ENCODE results near the gene DCTD.
A peak's percentile ranks its signal among the peaks of the same experiment; 100 is the strongest.

DCTD gene

GRCh38 chr4:182888891-182889290 is 28.3 kb downstream of the DCTD start:
- DNase-seq = no peak

DNA sequence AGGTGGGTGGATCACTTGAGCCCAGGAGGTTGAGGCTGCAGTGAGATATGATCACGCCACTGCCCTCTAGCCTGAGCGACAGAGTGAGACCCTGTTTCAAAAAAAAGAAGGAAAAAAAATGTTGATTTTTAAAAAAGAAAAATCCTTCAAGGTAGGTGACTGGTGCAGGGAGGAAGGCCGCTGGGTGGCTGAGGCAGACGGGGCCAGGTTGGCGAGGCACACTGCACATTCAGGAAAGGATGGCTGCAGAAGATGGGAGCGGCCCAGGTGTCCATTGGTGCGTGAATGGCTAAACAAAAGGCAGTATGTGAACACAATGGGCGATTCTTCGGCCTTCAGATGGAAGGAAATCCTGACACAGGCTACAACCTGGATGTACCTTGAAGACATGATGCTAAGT is 30.4 kb downstream of the DCTD start:
- DNase-seq = no peak

GRCh38 chr4:182886205-182886604 is 31.0 kb downstream of the DCTD start:
- peak; percentile 57 for DNase-seq

- peak; percentile 78 for DNase-seq
Observed at GRCh38 chr4:182885738-182886077, 31.5 kb downstream of the DCTD start.

GRCh38 chr4:182885022-182885737 is 32.0 kb downstream of the DCTD start:
- no peak for DNase-seq

DNA sequence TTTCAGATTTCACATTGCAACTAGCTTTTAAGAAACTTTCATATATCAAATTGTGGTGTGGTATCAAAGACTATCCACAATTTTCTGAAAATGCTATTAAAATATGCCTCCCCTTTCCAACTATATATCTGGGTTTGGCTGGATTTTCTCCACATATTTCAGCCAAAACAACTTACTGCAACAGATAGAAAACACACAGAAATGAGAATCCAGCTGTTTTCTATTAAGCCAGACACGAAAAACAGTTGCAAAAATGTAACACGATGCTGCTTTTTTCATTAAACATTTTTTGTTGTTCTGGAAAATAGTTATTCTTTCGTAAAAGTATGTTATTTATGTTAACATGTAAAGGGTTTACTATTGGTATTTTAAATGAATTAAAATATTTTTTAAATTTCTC is 33.1 kb downstream of the DCTD start:
- DNase-seq = no peak

DNA sequence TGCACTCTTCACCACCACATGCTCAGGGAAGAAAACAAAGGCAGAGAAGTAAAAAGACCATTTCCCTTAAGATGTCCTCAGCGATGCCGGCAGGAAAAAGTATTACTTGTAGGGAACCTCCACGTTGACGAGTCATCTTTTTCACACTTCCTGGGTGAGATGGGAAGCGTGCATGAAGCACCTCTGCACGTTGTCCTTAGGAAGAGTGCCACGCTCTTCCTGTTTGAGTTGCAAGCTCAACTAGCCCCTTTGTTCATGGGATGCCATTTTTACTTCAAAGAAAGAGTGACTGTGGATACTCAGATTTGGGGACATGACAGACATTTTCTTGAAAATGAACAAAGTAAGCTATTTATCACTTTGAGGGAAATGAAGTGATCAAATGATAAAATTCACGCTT is 33.8 kb downstream of the DCTD start:
- no peak for DNase-seq

DNA sequence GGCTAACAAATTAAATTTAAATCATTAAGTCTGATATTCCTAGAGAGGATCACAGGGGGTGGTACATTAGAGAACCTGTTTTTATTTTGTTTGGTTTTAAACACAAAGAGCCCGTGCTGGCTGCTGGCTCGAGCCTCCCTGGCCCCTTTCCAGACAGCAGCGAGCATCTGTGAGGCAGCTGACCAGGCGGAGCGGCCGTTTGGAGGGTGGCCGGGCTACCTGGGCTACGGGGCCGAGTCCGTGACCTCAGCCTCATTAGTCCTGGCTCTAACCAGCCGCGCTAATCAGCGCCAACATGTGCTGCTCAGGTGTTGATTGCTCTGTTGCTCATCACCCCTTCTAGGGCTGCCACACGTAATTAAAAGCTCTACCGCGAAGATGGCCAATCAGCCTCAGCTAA is 35.3 kb downstream of the DCTD start:
- peak; percentile 57 for DNase-seq

- peak; percentile 74 for DNase-seq
Observed at GRCh38 chr4:182880387-182881356, 36.5 kb downstream of the DCTD start.

DNA sequence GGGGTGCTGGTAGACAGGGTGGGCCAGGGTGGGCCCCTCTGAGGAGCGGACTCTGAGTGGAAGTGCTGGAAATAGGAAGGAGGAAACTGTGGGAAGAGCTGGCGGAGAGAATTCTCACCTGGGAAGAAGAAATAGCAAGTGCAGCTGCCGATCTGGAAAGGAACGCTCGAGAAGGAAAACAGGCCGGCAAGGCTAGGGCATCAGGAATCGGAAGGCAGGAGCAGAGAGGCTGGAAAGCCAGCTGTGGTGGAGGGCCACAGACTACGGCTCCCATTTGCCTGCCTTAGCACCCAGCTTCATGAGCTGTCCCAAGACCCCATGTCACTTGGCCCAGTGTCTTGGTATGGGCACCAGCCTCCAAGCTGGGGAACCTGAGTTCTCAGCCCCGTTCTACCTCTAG is 37.3 kb downstream of the DCTD start:
- no peak for DNase-seq

GRCh38 chr4:182878633-182879495 is 38.3 kb downstream of the DCTD start:
- peak; percentile 53 for DNase-seq

GRCh38 chr4:182877326-182877883 is 39.8 kb downstream of the DCTD start:
- no peak for DNase-seq

DNA sequence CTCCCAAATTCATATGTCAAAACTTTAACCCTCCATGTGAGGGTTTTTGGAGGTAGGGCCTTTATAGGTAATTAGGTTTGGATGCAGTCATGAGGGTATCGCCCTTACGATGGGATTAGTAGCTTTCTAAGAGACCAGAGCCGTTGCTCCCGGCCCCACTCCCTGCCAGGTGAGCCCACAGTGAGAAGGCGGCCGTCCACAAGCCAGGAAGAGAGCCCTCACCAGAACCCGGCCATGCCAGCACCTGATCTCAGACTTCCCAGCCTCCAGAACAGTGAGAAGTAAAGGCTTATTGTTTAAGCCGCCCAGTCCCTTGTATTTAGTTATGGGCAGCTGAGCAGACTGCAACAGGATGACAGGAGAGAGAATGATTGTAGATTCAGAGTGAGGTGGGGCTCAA is 40.8 kb downstream of the DCTD start:
- no peak for DNase-seq

DNA sequence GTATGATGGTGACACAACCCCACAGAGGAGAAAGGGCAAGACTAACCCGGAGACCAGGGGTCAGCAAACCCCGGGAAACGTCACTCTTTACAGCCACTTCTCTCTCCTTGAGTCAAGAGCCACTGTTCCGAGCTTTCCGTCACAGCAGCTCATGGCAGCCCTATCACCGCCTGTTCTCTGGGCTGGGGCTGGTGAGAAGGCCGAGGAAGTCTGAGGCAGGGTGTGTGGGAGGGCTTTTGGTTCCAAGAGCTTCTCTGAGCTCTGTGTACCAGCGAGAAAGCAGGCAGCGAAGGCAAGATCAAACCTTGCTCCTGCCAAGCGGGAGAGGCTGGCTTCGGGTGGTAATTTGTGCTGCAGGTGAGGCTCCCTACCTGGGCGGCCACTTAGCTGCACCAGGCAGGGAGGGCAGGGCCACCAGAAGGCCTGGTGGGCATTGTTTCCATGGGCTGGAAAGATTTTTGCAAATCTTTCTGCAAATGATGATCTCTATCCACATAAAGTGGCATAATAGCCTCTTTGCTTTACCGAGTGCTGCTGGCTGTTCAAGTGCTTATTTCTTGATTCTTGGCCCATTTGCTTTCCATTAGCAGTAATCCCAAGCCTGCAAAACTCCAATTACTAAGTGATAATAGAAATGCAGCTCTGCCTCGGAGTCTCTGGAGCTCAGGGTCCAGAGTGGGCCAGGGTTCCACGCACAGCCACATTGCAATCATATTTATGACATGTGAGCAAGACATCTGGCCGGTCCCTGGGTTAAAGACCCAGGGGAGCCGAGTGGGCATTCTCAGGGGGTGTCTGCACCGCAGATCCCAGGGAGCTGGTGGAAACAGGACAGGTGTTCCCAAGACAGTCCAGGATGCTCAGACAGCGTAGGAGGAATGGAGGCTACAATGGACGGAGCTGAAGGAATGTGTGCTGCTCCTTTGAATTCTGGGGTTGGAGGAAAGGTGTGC is 41.5 kb downstream of the DCTD start:
- no peak for DNase-seq

DNA sequence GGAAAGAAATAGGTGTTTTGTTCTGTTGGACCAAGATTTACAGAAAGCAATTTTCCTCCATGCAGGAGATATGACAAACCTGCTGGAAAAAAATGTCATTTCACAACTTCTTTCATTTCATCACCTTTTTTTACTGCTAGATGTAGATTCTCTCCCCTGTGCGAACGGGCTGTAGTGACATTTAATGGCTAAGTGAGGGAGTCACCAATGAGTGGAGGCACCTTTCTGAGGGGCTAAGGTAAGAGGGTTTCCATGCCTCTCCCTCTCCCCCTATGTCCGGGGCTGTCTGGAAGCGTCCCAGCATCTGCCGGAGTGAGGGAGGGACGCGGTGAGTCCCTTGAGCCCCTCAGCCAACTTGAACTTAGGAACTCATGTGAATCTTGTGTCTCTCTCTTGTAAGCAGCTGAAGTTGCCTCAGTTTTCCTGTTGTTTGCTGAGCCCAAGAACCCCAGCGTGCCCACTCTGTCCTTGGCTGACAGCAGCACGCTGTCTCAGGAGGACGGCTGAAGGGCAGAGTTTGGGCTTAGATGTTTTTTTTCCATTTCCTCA is 42.3 kb downstream of the DCTD start:
- DNase-seq = no peak

DNA sequence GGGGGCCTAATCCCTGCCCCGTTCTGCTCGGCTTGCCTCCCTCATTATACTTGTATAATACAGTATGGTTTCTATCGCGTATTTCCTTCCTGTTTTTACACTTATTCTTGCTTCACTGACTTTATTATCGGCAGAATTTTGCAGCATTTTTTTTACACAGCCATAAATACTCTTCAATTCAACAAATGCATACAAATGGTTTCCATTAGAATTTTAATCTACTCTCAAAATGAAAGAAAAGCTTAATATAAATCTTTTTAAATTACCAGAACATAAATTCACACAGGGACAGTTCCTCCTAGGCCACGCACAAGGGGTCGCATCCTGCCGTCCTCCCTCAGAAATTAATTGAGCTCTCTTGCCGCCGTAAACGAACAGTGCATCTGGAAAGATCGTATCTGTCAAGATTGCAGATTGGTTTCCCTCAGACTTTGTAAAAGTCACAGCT is 42.9 kb downstream of the DCTD start:
- no peak for DNase-seq

DNA sequence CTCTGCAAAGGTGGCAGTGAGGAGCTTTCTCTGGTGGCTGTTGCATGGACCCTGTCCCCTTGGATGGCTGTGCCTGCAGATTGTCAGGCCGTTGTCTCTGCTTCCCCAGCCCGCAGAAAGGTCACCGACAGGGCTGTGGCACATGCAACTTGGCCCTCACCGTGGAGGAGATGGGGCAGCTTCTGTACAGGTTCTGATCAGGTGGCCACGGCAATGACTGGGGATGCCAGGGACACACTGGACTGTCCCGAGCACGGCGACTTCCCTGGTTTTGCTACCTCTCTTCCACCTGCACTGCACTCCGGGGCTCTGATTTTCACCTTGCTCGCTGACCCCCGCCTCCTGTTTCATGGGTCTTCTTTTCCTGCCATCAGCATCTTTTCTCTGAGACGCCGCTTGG is 43.5 kb downstream of the DCTD start:
- DNase-seq = no peak

DNA sequence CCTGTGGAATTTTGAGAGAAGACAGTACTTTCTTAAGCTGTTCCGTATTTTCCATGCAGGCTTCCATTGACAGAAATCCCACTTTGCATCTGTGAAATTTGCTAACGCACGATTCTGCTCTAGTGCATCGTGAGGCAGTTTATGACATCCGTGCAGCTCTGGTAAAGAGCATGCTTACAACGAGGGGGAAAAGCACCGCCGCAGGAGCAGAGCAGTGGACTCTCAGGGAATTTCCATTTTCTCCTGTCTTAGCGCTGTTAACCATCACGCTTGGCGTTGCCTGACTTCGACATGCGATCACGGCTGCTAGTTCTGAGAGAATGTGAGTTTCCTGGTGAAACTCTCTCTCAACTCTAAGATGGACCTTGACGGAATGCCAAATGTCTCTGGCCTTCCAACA is 43.9 kb downstream of the DCTD start:
- no peak for DNase-seq

- DNase-seq = no peak
Observed at GRCh38 chr4:182872886-182873285, 44.3 kb downstream of the DCTD start.

GRCh38 chr4:182871616-182872015 is 45.6 kb downstream of the DCTD start:
- no peak for DNase-seq

DNA sequence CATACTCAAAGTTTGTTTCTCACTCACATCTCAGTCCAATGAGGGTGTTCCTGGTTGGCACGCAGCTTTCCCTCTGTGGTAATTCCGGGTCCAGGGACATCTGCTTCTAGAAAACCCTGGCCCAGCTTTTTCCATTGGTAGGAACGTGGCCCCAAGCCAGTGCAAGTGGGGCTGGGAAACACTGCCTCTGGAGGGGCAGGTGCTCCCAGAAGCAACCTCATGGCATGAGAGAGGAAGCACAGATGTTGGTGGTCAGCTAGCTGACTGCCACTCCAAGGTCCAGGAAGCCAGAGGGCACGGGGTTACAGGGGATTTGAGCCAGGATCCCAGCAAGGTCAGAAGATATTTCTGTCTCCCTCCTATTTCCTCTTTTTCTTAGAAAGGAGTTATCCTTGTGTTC is 47.5 kb downstream of the DCTD start:
- no peak for DNase-seq

Data from right hindlimb (tissue), 1 donor.